ENCODE data around the gene FN1. TPM values are rescaled to one million over a fixed set of nuclear protein-coding genes. Genes with fewer than 3 reads are reported as not detected.

Gene FN1
- polyA plus RNA-seq, 1 donor (not counting 4 experiments of a cell fraction or from before 2014, with no cell fraction given), result 1,649 TPM

GRCh38 chr2:215394102-215394805 lies 41.6 kb downstream of the FN1 start:
- H3K4me3 ChIP-seq (ENCODE audit: control insufficient read depth in 2 of 3, extremely low read depth in 1 of 3, insufficient read depth in 2 of 3, low read depth in 1 of 3, low read length in 3 of 3), result no peak overlapping the region
- H4K20me1 ChIP-seq (ENCODE audit: control insufficient read depth, extremely low read depth, insufficient read depth, low read length), result no peaks in the 10 kb centered on the region
- no peak for DNase-seq (ENCODE audit: low read depth, low spot score)
- no peak overlapping the region for H2AFZ ChIP-seq (ENCODE audit: control insufficient read depth, low read length)
- dilution Hi-C loops (cut with MboI; ENCODE audit: extremely low pct_ligation_motif_present, low sequenced_read_pairs), result no loop called here
- no peak for TF ChIP-seq EZH2 (IDR thresholded peaks at IDR 0.05; ENCODE audit: low read length)
- TF ChIP-seq CTCF (optimal IDR thresholded peaks at IDR 0.05 in 1 of 3, IDR thresholded peaks at IDR 0.05 in 1 of 3, conservative IDR thresholded peaks at IDR 0.05 in 1 of 3; ENCODE audit: extremely low read depth in 1 of 3, insufficient read depth in 2 of 3, low read length in 3 of 3), result no peak
- no peak overlapping the region for H3K27ac ChIP-seq (ENCODE audit: control insufficient read depth, insufficient read depth, low read length)
- no peaks in the 10 kb centered on the region for H3K4me1 ChIP-seq (ENCODE audit: control insufficient read depth, extremely low read depth, insufficient read depth, low read length)
- H3K4me2 ChIP-seq (ENCODE audit: control insufficient read depth, extremely low read depth, insufficient read depth, low read depth, low read length), result no peak overlapping the region
- no peaks in the 10 kb centered on the region for H3K27me3 ChIP-seq (ENCODE audit: control insufficient read depth, extremely low read depth, insufficient read depth, low read length)
- no peaks in the 10 kb centered on the region for H3K9me1 ChIP-seq (ENCODE audit: control insufficient read depth, extremely low read depth, insufficient read depth, low read length)
- FAIRE-seq, result no peak
- no peaks in the 10 kb centered on the region for H3K79me2 ChIP-seq (ENCODE audit: control insufficient read depth, insufficient read depth, low read length)
- H3K9me3 ChIP-seq (ENCODE audit: control insufficient read depth, low read depth, low read length), result no peaks in the 10 kb centered on the region
- peaks cover 0 to 31% of the 10 kb centered on the region in 2 experiments for H3K36me3 ChIP-seq (ENCODE audit: control insufficient read depth in 2 of 2, extremely low read depth in 1 of 2, insufficient read depth in 2 of 2, low read length in 2 of 2)
- H3K9ac ChIP-seq (ENCODE audit: control insufficient read depth, extremely low read depth, insufficient read depth, low read length), result no peak overlapping the region

DNA sequence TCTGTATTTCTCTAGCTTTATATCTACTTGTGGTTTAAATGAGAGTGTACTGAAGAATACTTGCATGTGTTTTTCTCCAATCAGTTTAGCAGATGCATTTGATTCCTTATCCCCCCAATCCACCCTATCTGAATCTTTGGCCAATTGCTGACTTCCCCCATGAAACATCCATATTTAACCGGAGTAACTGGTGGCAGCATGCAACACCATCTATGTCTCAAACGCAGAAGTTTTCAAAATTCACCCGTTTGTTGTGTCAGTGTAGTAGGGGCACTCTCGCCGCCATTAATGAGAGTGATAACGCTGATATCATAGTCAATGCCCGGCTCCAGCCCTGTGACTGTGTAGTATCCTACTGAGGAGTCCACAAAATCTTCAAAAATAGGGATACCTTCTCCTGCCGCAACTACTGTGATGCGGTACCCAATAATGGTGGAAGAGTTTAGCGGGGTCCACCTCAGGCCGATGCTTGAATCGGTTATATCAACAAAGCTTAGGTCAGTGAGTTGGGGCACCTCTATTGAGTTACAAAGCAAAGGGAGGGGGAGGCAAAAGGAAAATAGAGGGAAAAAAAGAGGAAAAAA lies 43.1 kb downstream of the FN1 start:
- Histone ChIP-seq H3K4me1 (ENCODE audit: control insufficient read depth, extremely low read depth, insufficient read depth, low read length) (no peaks in the 10 kb centered on the region), H3K79me2 (ENCODE audit: control insufficient read depth, insufficient read depth, low read length) (no peaks in the 10 kb centered on the region), H3K36me3 (ENCODE audit: control insufficient read depth in 2 of 2, extremely low read depth in 1 of 2, insufficient read depth in 2 of 2, low read length in 2 of 2) (peaks cover 0 to 34% of the 10 kb centered on the region in 2 experiments), H4K20me1 (ENCODE audit: control insufficient read depth, extremely low read depth, insufficient read depth, low read length) (no peaks in the 10 kb centered on the region), H3K4me2 (ENCODE audit: control insufficient read depth, extremely low read depth, insufficient read depth, low read depth, low read length) (no peak overlapping the region), H3K9me3 (ENCODE audit: control insufficient read depth, low read depth, low read length) (no peaks in the 10 kb centered on the region), H2AFZ (ENCODE audit: control insufficient read depth, low read length) (no peak overlapping the region), H3K9me1 (ENCODE audit: control insufficient read depth, extremely low read depth, insufficient read depth, low read length) (no peaks in the 10 kb centered on the region), H3K9ac (ENCODE audit: control insufficient read depth, extremely low read depth, insufficient read depth, low read length) (no peak overlapping the region), H3K4me3 (ENCODE audit: control insufficient read depth in 2 of 3, extremely low read depth in 1 of 3, insufficient read depth in 2 of 3, low read depth in 1 of 3, low read length in 3 of 3) (no peak overlapping the region), H3K27me3 (ENCODE audit: control insufficient read depth, extremely low read depth, insufficient read depth, low read length) (no peaks in the 10 kb centered on the region), H3K27ac (ENCODE audit: control insufficient read depth, insufficient read depth, low read length) (no peak overlapping the region)
- dilution Hi-C loops (cut with MboI; ENCODE audit: extremely low pct_ligation_motif_present, low sequenced_read_pairs), result no loop called here
- FAIRE-seq, result no peak
- DNase-seq (ENCODE audit: low read depth, low spot score), result no peak
- TF ChIP-seq EZH2 (IDR thresholded peaks at IDR 0.05; ENCODE audit: low read length) (no peak), CTCF (optimal IDR thresholded peaks at IDR 0.05 in 1 of 3, IDR thresholded peaks at IDR 0.05 in 1 of 3, conservative IDR thresholded peaks at IDR 0.05 in 1 of 3; ENCODE audit: extremely low read depth in 1 of 3, insufficient read depth in 2 of 3, low read length in 3 of 3) (no peak)
